Liver (tissue), 3 donors: ENCODE results near the gene PPARD.

ENCODE experiments used
- EGR1 ChIP-seq, 2 donors: IDR thresholded peaks; 2 replicates each; pipeline ENCODE4 v1.6.1; 2016 to 2018; ENCODE audit warnings: antibody characterized with exemption in 2 of 2, low read depth in 2 of 2
- GABPA ChIP-seq, 2 donors: IDR thresholded peaks in 1 of 2; conservative IDR thresholded peaks in 1 of 2; 2 replicates each; pipeline ENCODE4 v1.6.1; 2016; ENCODE audit warnings: antibody characterized with exemption in 2 of 2, mild to moderate bottlenecking in 1 of 2, moderate library complexity in 1 of 2
- MAX ChIP-seq: IDR thresholded peaks from 2 replicates; pipeline ENCODE4 v1.6.1; 2016; ENCODE audit warnings: antibody characterized with exemption
- RAD21 ChIP-seq, 2 donors: IDR thresholded peaks; 2 replicates each; pipeline ENCODE4 v1.6.1; 2016; ENCODE audit warnings: antibody characterized with exemption in 2 of 2, mild to moderate bottlenecking in 2 of 2
- REST ChIP-seq: IDR thresholded peaks from 2 replicates; pipeline ENCODE4 v1.6.1; 2016; ENCODE audit warnings: antibody characterized with exemption, mild to moderate bottlenecking
- TF ChIP-seq, protein P1 (sequence below): fragments of 150-350 bp; IDR thresholded peaks from 2 replicates; pipeline ENCODE4 v1.5.1; 2017; ENCODE audit warnings: improper control_type of control experiment, low read depth, low read length; ENCODE audit not compliant: missing input control
- TF ChIP-seq, protein P2 (sequence below): IDR thresholded peaks from 2 replicates; pipeline ENCODE4 v1.6.1; 2016; ENCODE audit warnings: antibody characterized with exemption
- donor health status: healthy.
- donor health status: healthy.

DNA sequence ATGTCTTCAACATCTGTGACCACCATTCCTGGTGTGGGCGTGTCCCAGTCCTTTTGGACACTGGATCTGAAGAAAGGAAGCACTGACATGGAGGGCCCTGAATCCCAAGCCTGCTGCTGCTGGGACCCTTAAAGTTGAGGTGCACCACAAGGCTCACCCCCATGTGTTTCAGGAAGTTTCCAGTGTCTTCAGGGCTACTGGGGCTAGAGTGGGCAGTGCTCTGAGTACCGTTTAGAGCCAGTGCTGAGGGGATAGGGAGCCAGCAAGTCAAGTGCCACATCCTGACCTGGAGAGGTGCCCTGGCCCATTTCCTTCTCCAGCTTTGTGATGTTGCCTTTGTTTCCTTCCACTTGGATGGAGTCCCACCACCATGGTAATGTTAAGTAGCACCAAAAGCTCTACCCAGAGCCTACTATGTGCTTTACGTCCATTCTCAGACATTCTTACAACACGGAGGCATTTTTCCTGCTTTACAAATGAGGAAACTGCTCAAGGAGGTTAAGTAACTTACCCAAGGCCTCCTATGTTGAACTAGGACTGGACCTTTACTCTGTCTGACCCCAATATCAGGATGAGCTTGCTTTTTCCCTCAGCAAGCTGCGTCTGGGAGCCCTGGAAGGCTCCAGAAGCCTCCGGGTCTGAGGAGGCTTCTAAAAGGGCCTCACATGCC, 45.3 kb upstream of the PPARD start:
- TF ChIP-seq, protein P1, sequence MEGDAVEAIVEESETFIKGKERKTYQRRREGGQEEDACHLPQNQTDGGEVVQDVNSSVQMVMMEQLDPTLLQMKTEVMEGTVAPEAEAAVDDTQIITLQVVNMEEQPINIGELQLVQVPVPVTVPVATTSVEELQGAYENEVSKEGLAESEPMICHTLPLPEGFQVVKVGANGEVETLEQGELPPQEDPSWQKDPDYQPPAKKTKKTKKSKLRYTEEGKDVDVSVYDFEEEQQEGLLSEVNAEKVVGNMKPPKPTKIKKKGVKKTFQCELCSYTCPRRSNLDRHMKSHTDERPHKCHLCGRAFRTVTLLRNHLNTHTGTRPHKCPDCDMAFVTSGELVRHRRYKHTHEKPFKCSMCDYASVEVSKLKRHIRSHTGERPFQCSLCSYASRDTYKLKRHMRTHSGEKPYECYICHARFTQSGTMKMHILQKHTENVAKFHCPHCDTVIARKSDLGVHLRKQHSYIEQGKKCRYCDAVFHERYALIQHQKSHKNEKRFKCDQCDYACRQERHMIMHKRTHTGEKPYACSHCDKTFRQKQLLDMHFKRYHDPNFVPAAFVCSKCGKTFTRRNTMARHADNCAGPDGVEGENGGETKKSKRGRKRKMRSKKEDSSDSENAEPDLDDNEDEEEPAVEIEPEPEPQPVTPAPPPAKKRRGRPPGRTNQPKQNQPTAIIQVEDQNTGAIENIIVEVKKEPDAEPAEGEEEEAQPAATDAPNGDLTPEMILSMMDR: no peak
- TF ChIP-seq GABPA (IDR thresholded peaks at IDR 0.05 in 1 of 2, conservative IDR thresholded peaks at IDR 0.05 in 1 of 2): no peak
- TF ChIP-seq MAX: no peak
- TF ChIP-seq EGR1 (IDR thresholded peaks at IDR 0.05; ENCODE audit: low read depth in 2 of 2): no peak
- TF ChIP-seq REST: no peak
- TF ChIP-seq, protein P2, sequence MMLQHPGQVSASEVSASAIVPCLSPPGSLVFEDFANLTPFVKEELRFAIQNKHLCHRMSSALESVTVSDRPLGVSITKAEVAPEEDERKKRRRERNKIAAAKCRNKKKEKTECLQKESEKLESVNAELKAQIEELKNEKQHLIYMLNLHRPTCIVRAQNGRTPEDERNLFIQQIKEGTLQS: no peak
- TF ChIP-seq RAD21 (IDR thresholded peaks at IDR 0.05): no peak
